Fibroblast of skin of abdomen (primary cell): ENCODE results near the gene PLEKHA1. TPM values are rescaled to one million over a fixed set of nuclear protein-coding genes. Genes with fewer than 3 reads are reported as not detected.

Experiments
- DNase-seq: peaks from one replicate; pipeline ENCODE4 v3.0.0-alpha.2; 2013
- polyA plus RNA-seq, 2 experiments: library from polyadenylated mRNA; unstranded; fragments of 120-200 nt; gene quantifications; one replicate each; pipeline ENCODE4 v1.2.1, GENCODE V29; 2013; ENCODE audit not compliant: insufficient read length in 2 of 2

Gene PLEKHA1
- 16.6 TPM for polyA plus RNA-seq (2013, experiment 1 of 2; ENCODE audit: insufficient read length)
- polyA plus RNA-seq (2013, experiment 2 of 2; ENCODE audit: insufficient read length) = 19.4 TPM

- DNase-seq = peak; percentile 96
These were observed at the start of gene PLEKHA1 for GRCh38 chr10:122374237-122374858. Gene PLEKHA1, plus strand, starts transcription at chr10:122374708. Its CDS starts 18,493 bp downstream, at chr10:122393201.

GRCh38 chr10:122325235-122325634, 49.3 kb upstream of the PLEKHA1 start:
- DNase-seq = no peak

GRCh38 chr10:122326385-122326784, 48.1 kb upstream of the PLEKHA1 start:
- DNase-seq = no peak

GRCh38 chr10:122326806-122327205, 47.7 kb upstream of the PLEKHA1 start:
- DNase-seq = no peak

GRCh38 chr10:122327237-122328206, 47.0 kb upstream of the PLEKHA1 start:
- DNase-seq = no peak

- DNase-seq = no peak
These were observed 45.8 kb upstream of the PLEKHA1 start for GRCh38 chr10:122328676-122329075.

- DNase-seq = no peak
These were observed 45.1 kb upstream of the PLEKHA1 start for GRCh38 chr10:122329416-122329815.

GRCh38 chr10:122331100-122331499, 43.4 kb upstream of the PLEKHA1 start:
- no peak for DNase-seq

- DNase-seq = no peak
These were observed 42.7 kb upstream of the PLEKHA1 start for GRCh38 chr10:122331615-122332446.

- no peak for DNase-seq
These were observed 41.5 kb upstream of the PLEKHA1 start for GRCh38 chr10:122333037-122333436.

GRCh38 chr10:122336332-122336731, 38.2 kb upstream of the PLEKHA1 start:
- no peak for DNase-seq

- DNase-seq = no peak
These were observed 37.5 kb upstream of the PLEKHA1 start for GRCh38 chr10:122336961-122337360.

GRCh38 chr10:122338609-122339441, 35.7 kb upstream of the PLEKHA1 start:
- DNase-seq = no peak

- DNase-seq = peak; percentile 66
These were observed 33.2 kb upstream of the PLEKHA1 start for GRCh38 chr10:122341141-122341810.

- peak; percentile 54 for DNase-seq
These were observed 32.0 kb upstream of the PLEKHA1 start for GRCh38 chr10:122342293-122343134.

- DNase-seq = no peak
These were observed 31.2 kb upstream of the PLEKHA1 start for GRCh38 chr10:122343135-122343800.

- no peak for DNase-seq
These were observed 30.6 kb upstream of the PLEKHA1 start for GRCh38 chr10:122343936-122344335.

- no peak for DNase-seq
These were observed 29.7 kb upstream of the PLEKHA1 start for GRCh38 chr10:122344741-122345258.

- DNase-seq = no peak
These were observed 28.1 kb upstream of the PLEKHA1 start for GRCh38 chr10:122346326-122346950.
